SK-N-SH (cell line): ENCODE data around the gene GAS6.

Experiments used
- EP300 ChIP-seq, 2 experiments: IDR thresholded peaks; 2 replicates each; pipeline versions ENCODE4 v1.4.0 to v1.6.1; 2012; ENCODE audit warnings: borderline replicate concordance in 1 of 2, low read depth in 1 of 2, low read length in 1 of 2
- EZH2phosphoT487 ChIP-seq: fragments of 200-600 bp; sonication (generic); IDR thresholded peaks from 2 replicates; pipeline ENCODE4 v1.6.1; 2017; ENCODE audit warnings: low read depth, mixed run types, mild to moderate bottlenecking, antibody characterized with exemption, moderate library complexity, borderline replicate concordance
- FOXM1 ChIP-seq: IDR thresholded peaks from 2 replicates; pipeline ENCODE4 v1.4.0; 2012; ENCODE audit warnings: low read depth, mild to moderate bottlenecking
- JUND ChIP-seq: IDR thresholded peaks from 2 replicates; pipeline ENCODE4 v1.4.0; 2012
- POLR2AphosphoS5 ChIP-seq: IDR thresholded peaks from 2 replicates; pipeline ENCODE4 v1.6.1; 2012; ENCODE audit warnings: low read depth, low read length
- RAD21 ChIP-seq: IDR thresholded peaks from 2 replicates; pipeline ENCODE4 v1.6.1; 2012; ENCODE audit warnings: mild to moderate bottlenecking, low read length
- RFX5 ChIP-seq: IDR thresholded peaks from 2 replicates; pipeline ENCODE4 v1.6.1; 2012; ENCODE audit warnings: mild to moderate bottlenecking, improper control_type of control experiment, low read length
- SIN3A ChIP-seq: IDR thresholded peaks from 2 replicates; pipeline ENCODE4 v1.6.1; 2012; ENCODE audit warnings: low read depth, mild to moderate bottlenecking, low read length, moderate library complexity, borderline replicate concordance
- TF ChIP-seq, protein P1 (sequence below): fragments of 200-600 bp; sonication (generic); IDR thresholded peaks from 2 replicates; pipeline ENCODE4 v1.6.1; 2017; ENCODE audit warnings: antibody characterized with exemption, mild to moderate bottlenecking, moderate library complexity
- TF ChIP-seq, protein P2 (sequence below): IDR thresholded peaks from 2 replicates; pipeline ENCODE4 v1.6.1; 2012; ENCODE audit warnings: mild to moderate bottlenecking, low read depth, low read length, moderate library complexity
- TF ChIP-seq, protein P3 (sequence below): IDR thresholded peaks from 2 replicates; pipeline ENCODE4 v1.4.0; 2012; ENCODE audit warnings: low read depth

DNA sequence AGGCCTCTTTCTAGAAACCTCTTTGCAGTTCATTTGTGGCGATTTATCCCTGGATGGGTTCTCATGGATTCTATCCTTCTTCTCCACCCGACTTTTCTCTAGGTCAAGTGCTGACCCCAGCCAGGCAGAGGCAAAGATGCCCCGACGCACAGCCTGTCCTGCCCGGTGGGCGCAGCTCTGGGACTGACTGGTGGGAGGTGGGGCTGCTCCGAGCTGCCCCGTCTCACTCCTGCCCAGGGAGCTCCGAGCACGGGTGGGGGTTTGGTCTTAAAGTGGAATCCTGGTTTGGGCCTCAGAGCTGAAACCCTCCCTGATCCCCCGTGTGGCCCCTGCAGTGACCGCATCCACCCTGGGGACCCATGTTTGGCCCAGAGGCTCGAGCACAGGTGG is 44.5 kb downstream of the GAS6 start:
- TF ChIP-seq, protein P1, sequence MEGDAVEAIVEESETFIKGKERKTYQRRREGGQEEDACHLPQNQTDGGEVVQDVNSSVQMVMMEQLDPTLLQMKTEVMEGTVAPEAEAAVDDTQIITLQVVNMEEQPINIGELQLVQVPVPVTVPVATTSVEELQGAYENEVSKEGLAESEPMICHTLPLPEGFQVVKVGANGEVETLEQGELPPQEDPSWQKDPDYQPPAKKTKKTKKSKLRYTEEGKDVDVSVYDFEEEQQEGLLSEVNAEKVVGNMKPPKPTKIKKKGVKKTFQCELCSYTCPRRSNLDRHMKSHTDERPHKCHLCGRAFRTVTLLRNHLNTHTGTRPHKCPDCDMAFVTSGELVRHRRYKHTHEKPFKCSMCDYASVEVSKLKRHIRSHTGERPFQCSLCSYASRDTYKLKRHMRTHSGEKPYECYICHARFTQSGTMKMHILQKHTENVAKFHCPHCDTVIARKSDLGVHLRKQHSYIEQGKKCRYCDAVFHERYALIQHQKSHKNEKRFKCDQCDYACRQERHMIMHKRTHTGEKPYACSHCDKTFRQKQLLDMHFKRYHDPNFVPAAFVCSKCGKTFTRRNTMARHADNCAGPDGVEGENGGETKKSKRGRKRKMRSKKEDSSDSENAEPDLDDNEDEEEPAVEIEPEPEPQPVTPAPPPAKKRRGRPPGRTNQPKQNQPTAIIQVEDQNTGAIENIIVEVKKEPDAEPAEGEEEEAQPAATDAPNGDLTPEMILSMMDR: no peak
- TF ChIP-seq RAD21 (no peak), RFX5 (no peak), EP300 (IDR thresholded peaks at IDR 0.05; ENCODE audit: borderline replicate concordance in 1 of 2, low read depth in 1 of 2, low read length in 1 of 2) (no peak), POLR2AphosphoS5 (no peak), SIN3A (no peak), EZH2phosphoT487 (no peak), JUND (no peak), FOXM1 (no peak)
- TF ChIP-seq, protein P2, sequence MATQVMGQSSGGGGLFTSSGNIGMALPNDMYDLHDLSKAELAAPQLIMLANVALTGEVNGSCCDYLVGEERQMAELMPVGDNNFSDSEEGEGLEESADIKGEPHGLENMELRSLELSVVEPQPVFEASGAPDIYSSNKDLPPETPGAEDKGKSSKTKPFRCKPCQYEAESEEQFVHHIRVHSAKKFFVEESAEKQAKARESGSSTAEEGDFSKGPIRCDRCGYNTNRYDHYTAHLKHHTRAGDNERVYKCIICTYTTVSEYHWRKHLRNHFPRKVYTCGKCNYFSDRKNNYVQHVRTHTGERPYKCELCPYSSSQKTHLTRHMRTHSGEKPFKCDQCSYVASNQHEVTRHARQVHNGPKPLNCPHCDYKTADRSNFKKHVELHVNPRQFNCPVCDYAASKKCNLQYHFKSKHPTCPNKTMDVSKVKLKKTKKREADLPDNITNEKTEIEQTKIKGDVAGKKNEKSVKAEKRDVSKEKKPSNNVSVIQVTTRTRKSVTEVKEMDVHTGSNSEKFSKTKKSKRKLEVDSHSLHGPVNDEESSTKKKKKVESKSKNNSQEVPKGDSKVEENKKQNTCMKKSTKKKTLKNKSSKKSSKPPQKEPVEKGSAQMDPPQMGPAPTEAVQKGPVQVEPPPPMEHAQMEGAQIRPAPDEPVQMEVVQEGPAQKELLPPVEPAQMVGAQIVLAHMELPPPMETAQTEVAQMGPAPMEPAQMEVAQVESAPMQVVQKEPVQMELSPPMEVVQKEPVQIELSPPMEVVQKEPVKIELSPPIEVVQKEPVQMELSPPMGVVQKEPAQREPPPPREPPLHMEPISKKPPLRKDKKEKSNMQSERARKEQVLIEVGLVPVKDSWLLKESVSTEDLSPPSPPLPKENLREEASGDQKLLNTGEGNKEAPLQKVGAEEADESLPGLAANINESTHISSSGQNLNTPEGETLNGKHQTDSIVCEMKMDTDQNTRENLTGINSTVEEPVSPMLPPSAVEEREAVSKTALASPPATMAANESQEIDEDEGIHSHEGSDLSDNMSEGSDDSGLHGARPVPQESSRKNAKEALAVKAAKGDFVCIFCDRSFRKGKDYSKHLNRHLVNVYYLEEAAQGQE: no peak
- TF ChIP-seq, protein P3, sequence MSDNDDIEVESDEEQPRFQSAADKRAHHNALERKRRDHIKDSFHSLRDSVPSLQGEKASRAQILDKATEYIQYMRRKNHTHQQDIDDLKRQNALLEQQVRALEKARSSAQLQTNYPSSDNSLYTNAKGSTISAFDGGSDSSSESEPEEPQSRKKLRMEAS: no peak
